Upper lobe of left lung (tissue), 4 donors: ENCODE measurements around the gene KCNMA1.

ENCODE experiments used
- CTCF ChIP-seq, 6 experiments: fragments of 450-650 bp in 4 of 6; fragments of 200-600 bp in 2 of 6; sonication (generic) in 2 of 6; IDR thresholded peaks; one replicate each; pipeline ENCODE4 v1.5.1; 2016 to 2019; ENCODE audit warnings: antibody characterized with exemption in 6 of 6
- POLR2A ChIP-seq, 4 donors: fragments of 450-650 bp; IDR thresholded peaks; one replicate each; pipeline ENCODE4 v1.5.1; 2016 to 2017; ENCODE audit warnings: antibody characterized with exemption in 4 of 4, mild to moderate bottlenecking in 2 of 4
- POLR2AphosphoS5 ChIP-seq, 2 donors: sonication (generic); formaldehyde crosslinking; IDR thresholded peaks; one replicate each; pipeline ENCODE4 v1.5.1; 2017; ENCODE audit warnings: antibody characterized with exemption in 2 of 2

GRCh38 chr10:77158666-77159065, 478.9 kb downstream of the KCNMA1 start:
- TF ChIP-seq CTCF (IDR thresholded peaks at IDR 0.05) (no peak), POLR2A (IDR thresholded peaks at IDR 0.05) (no peak), POLR2AphosphoS5 (IDR thresholded peaks at IDR 0.05) (no peak)
